Mammary epithelial cell (primary cell): ENCODE results near the gene ARPIN.

Experiments used
- EZH2 ChIP-seq: IDR thresholded peaks from 2 replicates; pipeline ENCODE4 v1.6.1; 2012; ENCODE audit warnings: low read length, inconsistent platforms, borderline replicate concordance
- TF ChIP-seq, protein P1 (sequence below), 2 donors: IDR thresholded peaks in 1 of 2; conservative IDR thresholded peaks in 1 of 2; 2 replicates each; pipeline ENCODE4 v1.5.1; 2011 to 2012; ENCODE audit warnings: inconsistent platforms in 2 of 2, low read length in 2 of 2, mild to moderate bottlenecking in 2 of 2, control low read depth in 1 of 2, low read depth in 1 of 2; ENCODE audit not compliant: insufficient read depth in 1 of 2; ENCODE audit errors: extremely low read depth in 1 of 2

DNA sequence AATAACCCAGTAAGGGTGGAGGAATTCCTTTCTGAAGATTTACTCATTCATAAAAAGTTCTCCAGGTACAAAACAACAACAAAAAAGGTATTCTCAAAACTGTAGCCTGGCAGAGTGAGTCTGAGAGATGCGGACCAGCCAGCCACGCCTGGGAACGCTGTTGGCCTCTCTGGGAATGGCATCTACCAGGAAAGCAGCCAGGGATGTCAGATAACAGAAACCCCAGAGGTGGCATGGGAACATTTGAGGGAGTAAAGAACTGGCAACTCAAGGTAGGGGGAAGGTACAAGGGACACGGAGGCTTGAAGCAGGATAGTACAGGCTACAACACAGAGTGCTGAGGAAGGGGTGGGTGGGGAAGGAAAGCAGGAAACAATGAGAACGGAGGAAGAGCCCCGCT lies 11.9 kb downstream of the ARPIN start:
- TF ChIP-seq, protein P1, sequence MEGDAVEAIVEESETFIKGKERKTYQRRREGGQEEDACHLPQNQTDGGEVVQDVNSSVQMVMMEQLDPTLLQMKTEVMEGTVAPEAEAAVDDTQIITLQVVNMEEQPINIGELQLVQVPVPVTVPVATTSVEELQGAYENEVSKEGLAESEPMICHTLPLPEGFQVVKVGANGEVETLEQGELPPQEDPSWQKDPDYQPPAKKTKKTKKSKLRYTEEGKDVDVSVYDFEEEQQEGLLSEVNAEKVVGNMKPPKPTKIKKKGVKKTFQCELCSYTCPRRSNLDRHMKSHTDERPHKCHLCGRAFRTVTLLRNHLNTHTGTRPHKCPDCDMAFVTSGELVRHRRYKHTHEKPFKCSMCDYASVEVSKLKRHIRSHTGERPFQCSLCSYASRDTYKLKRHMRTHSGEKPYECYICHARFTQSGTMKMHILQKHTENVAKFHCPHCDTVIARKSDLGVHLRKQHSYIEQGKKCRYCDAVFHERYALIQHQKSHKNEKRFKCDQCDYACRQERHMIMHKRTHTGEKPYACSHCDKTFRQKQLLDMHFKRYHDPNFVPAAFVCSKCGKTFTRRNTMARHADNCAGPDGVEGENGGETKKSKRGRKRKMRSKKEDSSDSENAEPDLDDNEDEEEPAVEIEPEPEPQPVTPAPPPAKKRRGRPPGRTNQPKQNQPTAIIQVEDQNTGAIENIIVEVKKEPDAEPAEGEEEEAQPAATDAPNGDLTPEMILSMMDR (conservative IDR thresholded peaks at IDR 0.05 in 1 of 2, IDR thresholded peaks at IDR 0.05 in 1 of 2; ENCODE audit: extremely low read depth in 1 of 2, insufficient read depth in 1 of 2, low read depth in 1 of 2, low read length in 2 of 2) = no peak
- TF ChIP-seq EZH2 = no peak
